ENCODE data around the gene MINDY3.
"Not testable (repeated sequence)": the region's sequence is repeated elsewhere in the genome, so short reads cannot be mapped to it uniquely, and the experiment has no call there.

Gene MINDY3

DNA sequence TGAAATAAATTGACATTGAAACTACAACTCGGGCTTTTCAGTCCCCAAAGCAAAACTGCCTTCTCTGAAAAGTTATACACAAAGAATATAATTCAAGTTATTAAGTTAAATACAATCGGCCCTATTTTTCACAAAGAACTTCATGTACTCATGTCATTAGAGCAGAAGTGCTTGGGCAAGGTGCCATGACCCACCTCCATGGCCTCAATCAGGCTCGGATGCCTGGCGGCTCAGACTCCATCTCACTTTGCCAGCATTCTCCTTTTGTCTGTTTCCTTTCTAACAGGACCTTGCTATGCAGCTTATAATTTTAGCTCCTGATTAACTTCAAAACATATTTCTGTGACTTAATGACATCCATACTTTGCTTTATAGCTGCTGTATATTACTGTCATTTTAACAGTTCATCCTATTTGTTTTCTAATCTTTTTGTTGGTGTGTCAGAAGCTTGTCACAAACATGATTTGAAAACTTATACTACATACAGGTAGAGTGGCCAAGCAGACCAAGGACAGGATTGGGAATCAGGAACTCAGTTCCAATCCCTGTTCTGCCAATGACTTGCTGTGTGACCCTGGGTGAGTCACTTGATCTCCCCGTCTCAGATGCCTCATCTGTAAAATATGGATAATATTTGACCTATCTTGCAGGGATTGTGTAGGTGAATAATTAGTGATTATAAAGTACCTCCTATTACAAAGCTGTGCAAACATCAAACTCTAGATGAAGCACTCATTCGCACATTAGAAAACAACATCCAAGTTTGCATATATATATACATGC is 79.8 kb downstream of the MINDY3 start:
- DNase-seq (ENCODE audit: low read depth, low spot score), result no peak

DNA sequence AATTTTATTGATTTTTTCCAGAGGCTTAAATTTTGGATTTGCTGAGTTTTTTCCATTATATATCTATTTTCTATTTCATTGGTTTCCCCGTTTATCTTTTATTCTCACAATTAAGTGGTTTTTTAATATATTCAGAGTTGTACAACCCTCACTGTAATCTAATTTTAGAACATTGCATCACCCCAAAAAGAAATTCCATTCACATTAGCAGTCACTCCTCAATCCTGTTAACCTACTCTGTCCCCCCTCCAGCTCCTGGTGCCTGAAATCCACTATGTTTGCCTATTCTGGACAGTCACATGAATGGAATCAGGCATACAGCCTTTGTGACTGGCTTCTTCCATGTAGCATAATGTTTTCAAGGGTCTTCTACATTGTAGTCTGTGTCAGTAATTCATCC is 84.8 kb downstream of the MINDY3 start:
- DNase-seq (ENCODE audit: low read depth, low spot score), result no peak

DNA sequence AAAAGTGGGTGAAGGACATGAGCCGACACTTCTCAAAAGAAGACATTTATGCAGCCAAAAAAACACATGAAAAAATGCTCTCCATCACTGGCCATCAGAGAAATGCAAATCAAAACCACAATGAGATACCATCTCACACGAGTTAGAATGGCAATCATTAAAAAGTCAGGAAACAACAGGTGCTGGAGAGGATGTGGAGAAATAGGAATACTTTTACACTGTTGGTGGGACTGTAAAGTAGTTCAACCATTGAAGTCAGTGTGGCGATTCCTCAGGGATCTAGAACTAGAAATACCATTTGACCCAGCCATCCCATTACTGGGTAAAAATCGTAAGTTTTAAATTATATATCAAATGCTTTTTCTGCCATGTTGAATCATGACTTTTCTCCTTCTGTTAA is 85.8 kb downstream of the MINDY3 start:
- DNase-seq (ENCODE audit: low read depth, low spot score), result not testable (repeated sequence)

DNA sequence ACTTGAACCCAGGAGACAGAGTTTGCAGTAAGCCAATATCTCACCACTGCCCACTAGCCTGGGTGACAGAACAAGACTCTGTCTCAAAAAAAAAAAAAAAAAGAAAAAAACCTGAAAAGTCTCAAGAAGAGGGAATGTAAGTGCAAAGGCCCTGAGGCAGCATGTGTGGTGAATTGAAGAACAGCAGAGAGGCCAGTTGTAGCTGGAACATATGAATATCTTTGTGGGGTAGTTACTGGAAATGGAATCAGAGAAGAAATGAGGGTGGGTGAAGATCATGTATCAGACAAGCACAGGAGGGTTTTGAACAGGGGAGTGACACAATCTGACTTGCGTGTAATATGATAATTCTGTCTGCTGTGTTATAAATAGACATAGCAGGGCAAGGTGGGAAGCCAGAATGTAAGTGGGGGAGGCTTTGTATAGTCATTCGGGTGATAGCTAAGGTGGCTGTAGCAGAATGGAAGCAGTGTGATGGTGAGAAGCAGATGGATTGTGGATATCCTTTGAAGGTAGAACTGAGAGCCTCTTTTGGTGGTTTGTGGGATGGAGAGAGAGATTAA is 95.3 kb downstream of the MINDY3 start:
- DNase-seq (ENCODE audit: low read depth, low spot score), result no peak

DNA sequence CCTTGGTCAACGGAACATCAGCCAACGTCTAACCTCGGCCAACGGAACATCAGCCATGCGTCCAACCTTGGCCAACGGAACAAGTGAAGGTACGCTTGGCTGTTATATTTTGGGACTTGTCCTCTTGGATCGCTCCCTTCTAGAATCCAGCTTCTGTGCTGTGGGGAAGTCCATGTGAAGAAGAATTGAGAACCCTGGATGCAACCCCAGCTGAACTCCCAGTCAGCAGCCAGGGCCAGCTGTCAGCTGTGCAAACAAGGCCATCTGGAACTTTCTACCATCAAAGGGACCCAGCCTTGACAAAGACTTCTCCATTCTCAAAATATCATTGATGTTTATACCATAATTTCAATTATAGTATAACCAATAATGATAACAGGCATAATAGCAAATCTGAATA is 97.3 kb downstream of the MINDY3 start:
- no peak for DNase-seq (ENCODE audit: low read depth, low spot score)

DNA sequence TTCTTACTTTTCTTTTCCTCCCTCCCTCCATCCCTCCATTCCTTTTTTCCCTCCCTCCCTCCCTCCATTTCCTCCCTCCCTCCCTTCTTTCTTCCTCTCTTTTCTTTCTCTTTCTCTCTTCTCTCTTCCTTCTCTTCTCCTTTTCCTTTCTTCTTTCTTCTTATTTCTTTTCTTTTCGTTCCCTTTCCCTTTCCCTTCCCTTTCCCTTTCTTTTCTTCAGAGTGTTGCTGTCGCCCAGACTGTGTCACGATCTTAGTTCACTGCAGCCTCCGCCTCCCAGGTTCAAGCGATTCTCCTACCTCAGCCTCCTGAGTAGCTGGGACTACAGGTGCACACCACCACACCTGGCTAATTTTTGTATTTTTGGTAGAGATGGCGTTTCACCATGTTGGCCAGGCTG is 98.1 kb downstream of the MINDY3 start:
- DNase-seq (ENCODE audit: low read depth, low spot score), result not testable (repeated sequence)

DNA sequence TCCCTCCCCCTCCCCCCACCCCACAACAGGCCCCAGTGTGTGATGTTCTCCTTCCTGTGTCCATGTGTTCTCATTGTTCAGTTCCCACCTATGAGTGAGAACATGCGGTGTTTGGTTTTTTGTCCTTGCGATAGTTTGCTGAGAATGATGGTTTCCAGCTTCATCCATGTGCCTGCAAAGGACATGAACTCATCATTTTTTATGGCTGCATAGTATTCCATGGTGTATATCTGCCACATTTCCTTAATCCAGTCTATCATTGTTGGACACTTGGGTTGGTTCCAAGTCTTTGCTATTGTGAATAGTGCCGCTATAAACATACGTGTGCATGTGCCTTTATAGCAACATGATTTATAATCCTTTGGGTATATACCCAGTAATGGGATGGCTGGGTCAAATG is 99.1 kb downstream of the MINDY3 start:
- not testable (repeated sequence) for DNase-seq (ENCODE audit: low read depth, low spot score)

DNA sequence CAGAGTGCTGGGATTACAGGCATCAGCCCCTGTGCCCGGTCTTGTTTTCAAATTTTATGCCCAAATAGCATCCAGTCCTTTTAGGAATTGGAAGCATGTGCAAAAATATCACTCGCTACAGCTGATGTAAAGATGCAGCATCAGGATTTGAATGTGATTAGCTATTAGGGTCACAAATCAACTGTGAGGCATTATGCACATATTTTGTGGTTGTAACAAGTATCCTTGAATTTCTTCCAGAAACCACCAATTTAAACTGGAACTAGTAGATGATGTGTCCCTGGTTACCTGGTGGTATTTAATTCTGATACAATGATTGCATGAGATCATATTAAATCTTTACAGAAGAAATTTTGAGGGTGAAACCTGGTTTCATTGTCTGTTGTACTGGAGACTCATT is 99.6 kb downstream of the MINDY3 start:
- DNase-seq (ENCODE audit: low read depth, low spot score), result no peak

DNA sequence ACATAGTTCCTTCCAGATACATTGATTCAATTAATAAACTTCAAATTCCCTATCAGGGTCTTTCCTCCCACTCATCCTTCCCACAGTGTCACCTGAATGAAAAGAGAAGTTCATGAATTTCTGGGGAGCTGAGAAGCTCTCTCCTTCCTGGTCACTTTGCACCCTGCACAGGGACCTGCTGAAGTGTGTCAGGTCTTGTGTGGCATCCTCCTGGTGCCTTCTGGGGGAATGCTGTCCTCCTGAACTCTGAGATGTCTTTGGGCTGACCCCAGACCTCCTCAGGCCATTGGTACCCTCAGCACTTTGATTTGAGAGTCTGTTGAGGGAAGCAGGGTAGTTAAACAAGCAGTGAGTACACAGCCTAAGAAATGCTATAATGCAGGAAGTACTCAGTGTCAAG is 101.0 kb downstream of the MINDY3 start:
- no peak for DNase-seq (ENCODE audit: low read depth, low spot score)

DNA sequence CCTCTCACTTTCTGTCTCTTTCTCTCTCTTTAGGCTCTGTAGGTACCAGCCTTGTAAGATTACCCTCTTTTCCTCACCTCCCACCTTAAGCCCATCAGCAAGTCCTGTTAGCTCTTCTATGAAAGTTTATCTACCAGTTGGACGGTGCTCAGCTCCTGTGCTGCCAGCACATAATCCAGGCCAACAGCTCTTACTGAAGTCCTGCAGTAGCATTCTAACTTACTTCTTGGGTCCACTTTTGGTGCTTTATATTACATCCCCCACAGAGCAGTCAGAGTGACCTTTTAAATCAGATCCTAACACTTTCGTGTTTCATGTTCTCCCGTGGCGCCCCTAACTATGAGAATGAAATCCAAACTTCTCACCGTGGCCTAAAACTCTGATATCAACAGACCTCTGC is 101.7 kb downstream of the MINDY3 start:
- no peak for DNase-seq (ENCODE audit: low read depth, low spot score)

DNA sequence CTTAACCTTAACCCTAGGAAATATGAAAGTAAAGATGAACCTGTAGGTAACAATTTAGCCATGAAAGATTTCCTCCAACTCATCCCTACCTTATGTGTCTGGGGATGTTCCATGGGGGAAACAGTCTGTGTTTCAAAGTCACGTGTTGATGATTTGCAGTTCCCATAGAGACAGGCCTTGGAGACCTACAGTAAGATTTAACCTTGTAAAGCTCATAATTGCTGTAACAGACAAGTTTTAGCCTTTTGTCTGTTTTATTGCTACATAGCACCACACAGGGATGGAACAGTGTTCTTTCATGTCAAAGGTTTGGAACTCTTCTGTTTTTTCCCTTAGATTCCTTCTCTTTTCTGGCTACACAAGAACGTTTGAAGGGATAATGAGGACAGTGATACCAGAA is 105.4 kb downstream of the MINDY3 start:
- DNase-seq (ENCODE audit: low read depth, low spot score), result no peak

DNA sequence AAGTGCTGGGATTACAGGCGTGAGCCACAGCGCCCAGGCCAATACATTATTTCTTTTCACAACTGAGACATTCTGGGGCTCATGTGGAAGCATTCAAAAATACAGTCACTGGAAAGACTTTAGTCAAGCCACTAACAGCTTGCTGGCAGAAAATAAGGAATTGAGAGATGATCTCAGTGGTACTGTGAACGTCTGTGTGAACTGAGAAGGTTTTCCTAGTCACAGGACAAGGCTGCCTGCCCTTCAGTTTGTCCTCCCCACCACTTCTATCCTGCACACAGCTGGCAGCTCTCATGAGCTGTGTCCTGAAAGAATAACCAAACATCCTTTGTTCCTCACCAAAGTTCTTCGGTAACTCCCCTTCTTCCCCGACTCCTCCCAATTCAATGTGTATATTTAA is 109.3 kb downstream of the MINDY3 start:
- no peak for DNase-seq (ENCODE audit: low read depth, low spot score)

DNA sequence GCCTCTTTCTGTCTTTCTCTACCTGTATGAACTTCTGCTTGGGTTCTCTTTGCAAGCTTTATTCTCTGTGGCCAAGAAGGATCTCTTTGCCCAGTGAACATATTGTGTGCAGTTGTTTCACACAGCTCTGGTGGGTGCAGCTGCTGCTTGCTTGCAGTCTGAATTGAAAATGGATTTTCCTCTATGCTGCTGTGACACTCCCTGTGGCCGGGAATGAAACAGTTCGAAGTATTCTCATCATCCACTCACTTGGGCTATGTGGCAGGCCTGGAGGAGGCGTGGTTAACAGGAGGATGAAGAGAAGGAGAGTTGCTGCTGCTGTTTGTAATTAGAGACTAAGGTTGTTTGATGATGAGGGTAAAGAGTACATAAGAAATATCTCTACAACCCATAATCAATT is 112.2 kb downstream of the MINDY3 start:
- no peak for DNase-seq (ENCODE audit: low read depth, low spot score)

DNA sequence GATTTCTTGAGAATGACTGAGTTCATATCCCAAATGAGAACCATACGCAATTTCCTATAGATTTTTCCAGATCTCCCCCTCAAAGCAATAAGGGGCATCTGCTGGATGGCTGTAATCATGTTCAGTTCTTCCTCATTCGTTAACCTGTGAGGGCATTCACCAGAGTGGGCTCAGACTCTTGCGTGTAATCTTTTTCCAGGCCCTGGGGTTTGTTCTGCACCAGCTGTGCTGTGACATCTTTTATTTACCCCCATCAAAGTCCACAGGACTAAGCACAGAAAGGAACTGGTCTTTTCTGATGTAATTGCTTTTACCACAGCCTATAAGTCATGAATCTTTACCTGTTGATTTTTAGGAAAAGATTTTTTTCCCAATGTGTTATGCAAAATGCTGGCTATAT is 112.7 kb downstream of the MINDY3 start:
- no peak for DNase-seq (ENCODE audit: low read depth, low spot score)

DNA sequence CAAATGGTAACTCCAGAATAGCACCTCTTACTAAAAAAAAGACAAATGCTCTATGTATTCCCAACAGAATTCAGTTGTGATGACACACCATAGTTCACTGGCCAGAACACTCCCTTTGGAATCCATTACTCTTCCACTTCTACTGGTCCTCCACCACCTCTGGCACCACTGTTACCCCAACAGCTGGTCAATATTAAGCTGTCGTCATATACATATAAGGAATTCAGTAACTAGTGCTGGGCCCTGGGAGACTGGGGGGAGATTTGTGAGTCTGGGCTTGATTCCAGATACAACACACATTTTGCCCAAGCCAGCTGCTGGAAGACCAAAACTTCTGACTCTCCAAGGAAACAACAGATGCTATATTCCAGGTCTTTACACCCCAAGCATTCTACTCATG is 114.6 kb downstream of the MINDY3 start:
- no peak for DNase-seq (ENCODE audit: low read depth, low spot score)

DNA sequence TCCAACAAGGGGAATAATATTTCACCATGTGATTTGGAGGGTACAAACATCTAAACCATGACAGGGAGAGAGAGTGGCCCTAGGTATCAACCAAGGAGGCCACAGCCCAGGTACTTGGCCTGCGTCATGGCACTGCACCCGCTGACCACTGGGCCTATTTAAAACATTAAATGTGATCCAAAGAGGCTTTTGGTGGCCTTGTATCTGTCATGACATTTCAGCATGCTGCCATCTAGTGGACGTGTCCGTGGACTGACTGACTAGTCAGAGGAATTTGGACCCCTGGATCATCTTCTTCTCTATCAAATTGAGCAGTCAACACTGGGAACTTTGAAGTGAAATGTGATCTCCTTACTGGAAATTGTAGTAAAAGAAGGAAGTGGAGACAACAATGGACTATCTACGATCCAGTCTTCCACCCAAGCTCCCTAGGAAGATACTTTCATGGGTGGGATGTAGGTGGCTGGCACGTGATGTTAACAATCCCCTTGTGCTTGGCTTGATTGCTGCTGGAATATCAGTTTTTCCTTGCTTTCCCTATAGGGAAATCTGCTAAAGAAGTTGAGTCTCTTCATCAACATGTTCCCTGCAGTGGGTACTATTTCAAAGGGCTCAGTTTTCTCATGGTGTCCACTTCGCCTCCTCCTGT is 116.0 kb downstream of the MINDY3 start:
- DNase-seq (ENCODE audit: low read depth, low spot score), result peak; percentile 35

DNA sequence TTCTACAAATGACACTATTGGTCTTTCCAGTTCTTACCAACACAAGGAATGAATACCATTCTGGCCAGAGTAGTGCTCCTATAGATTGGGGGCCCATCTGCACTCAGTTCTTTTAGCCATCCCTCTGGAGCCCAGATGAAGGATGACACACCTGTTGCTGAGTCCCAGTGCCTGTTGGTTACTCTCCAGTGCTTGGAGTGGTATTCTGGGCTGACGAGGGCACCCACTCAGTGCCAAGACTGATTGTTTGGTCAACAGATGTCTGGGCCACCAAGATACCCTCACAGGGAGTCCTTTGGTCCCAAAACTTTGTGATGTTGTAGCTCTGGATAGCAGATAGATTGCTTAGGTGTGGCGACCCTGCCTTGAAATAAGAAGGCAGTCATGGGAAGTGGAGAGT is 116.9 kb downstream of the MINDY3 start:
- no peak for DNase-seq (ENCODE audit: low read depth, low spot score)

DNA sequence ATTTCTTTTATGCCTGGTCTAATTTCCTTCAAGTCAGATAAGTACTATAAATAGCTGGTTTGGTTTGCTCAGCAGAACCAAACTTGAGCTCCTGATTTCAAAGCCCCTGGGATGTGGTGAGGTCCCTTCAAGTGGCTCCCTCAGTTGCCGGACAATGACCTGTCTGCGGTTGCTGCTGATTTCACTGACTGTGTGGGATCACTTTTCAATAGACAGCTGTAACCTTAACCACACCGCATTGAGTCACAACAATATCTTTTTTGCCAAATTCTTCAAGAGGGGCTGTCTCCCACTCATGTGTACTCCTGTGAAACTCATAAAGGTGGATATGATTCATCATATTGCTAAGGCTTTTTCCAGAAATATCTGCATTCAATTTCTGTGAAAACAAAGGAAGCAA is 117.5 kb downstream of the MINDY3 start:
- DNase-seq (ENCODE audit: low read depth, low spot score), result no peak

DNA sequence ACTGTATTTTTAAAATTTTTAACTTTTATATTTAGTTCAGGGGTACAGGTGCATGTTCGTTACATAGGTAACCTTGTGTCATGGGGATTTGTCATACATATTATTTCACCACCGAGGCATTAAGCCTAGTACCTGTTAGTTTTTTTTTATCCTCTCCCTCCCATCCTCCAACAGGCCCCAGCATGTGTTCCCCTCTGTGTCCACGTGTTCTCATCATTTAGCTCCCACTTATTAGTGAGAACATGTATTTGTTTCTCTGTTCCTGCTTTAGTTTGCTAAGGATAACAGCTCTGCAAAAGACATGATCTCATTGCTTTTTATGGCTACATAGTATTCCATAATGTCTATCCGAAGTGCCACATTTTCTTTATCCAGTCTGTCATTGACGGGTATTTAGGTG is 118.2 kb downstream of the MINDY3 start:
- no peak for DNase-seq (ENCODE audit: low read depth, low spot score)

DNA sequence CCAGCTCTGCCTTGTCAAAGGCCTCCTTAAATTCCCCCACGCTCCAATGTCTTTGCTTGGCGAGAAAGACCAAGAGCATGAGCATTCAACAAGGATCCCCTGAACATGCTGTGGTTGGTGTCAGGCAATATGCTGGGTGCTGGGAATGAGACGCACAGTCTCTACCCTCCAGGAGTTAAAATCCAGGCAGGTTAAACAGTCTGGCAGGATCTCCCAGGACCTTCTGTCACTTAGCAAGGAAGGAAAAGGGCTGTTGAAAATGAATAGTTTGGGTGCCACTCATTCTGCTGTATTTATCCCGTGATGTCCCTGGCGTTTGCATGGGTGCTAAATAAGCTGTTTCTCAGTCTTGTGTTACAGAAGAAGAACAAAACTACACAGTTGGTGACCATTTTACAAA is 118.7 kb downstream of the MINDY3 start:
- DNase-seq (ENCODE audit: low read depth, low spot score), result no peak

DNA sequence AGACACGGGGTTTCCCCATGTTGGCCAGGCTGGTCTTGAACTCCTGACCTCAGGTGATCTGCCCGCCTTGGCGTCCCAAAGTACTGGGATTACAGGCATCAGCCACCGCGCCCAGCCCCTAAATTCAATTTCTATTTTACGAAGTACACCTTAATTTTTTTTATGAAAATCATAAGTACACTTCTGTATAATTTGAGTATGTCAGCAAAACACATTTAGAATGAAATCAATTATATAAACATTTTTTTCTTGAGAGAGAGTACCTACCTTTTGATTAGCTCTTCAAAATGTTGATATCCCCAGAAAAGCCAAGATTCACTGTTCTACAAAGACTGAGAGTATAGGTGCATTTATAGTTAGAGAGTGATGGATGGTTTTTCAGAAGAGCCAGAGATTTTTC is 120.0 kb downstream of the MINDY3 start:
- DNase-seq (ENCODE audit: low read depth, low spot score), result no peak

DNA sequence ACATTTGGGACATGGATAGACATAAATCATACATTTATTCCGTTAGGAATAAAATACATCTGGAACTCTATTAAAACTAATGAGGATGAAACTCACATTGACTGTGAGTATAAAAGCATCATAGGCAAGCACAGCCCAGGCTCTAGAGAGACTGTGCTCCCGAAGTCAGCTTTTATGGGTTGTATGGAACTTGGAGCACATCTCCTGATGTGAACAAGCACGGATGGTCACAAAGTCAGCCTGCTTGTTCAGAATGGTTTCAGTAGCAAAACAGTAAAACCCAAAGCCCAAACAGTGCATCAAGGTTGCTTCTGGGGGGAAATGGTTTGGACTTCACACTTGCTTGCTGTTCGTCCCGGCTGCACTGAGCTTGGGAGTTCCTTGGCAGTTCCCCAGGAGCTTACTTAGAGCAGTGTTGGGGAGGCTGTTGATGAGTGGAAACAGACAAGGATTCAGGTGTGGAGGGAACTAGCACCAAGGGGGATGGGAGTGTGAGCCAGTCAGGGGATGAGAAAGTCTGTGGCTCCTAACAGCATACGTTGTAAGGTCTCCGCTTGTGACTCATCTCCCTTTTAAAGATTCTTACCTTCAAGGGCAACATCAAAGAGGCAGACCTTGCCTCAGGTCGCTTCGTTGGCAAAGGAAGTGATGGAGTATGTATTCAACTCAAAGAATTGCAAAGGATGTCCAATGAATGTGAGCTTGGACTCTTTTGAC is 120.9 kb downstream of the MINDY3 start:
- no peak for DNase-seq (ENCODE audit: low read depth, low spot score)
